Immature natural killer cell (primary cell): ENCODE data around the gene XAB2. TPM values are rescaled to one million over a fixed set of nuclear protein-coding genes. Genes with fewer than 3 reads are reported as not detected.

Experiments
- DNase-seq, 3 donors: peaks; one replicate each; pipeline ENCODE4 v3.0.0; 2022; ENCODE audit warnings: mixed read lengths in 1 of 3
- H3K27ac Mint-ChIP-seq, 6 donors: one replicate each; pipeline ENCODE4 v1.8.0; 2020; ENCODE audit warnings: mixed read lengths in 6 of 6, mild to moderate bottlenecking in 5 of 6, inconsistent platforms in 4 of 6, moderate library complexity in 3 of 6
- H3K27me3 Mint-ChIP-seq, 3 donors: one replicate each; pipeline ENCODE4 v1.8.0; 2020 to 2021; ENCODE audit warnings: low read depth in 3 of 3, mild to moderate bottlenecking in 3 of 3, mixed read lengths in 3 of 3, moderate library complexity in 3 of 3, inconsistent platforms in 1 of 3
- H3K36me3 Mint-ChIP-seq, 3 donors: one replicate each; pipeline ENCODE4 v1.8.0; 2020; ENCODE audit warnings: mixed read lengths in 3 of 3, inconsistent platforms in 2 of 3, mild to moderate bottlenecking in 2 of 3
- H3K4me1 Mint-ChIP-seq, 2 donors: one replicate each; pipeline ENCODE4 v1.8.0; 2020; ENCODE audit warnings: inconsistent platforms in 2 of 2, mild to moderate bottlenecking in 2 of 2, mixed read lengths in 2 of 2, moderate library complexity in 1 of 2
- H3K4me3 Mint-ChIP-seq, 5 donors: one replicate each; pipeline ENCODE4 v1.8.0; 2020; ENCODE audit warnings: mild to moderate bottlenecking in 5 of 5, mixed read lengths in 5 of 5, inconsistent platforms in 3 of 5, moderate library complexity in 3 of 5
- H3K9me3 Mint-ChIP-seq, 6 donors: one replicate each; pipeline ENCODE4 v1.8.0; 2020; ENCODE audit warnings: mild to moderate bottlenecking in 6 of 6, mixed read lengths in 6 of 6, inconsistent platforms in 4 of 6, moderate library complexity in 3 of 6
- polyA plus RNA-seq, 3 donors: library from polyadenylated mRNA; unstranded; fragments of 300-500 nt; fragmentation: Illumina TruSeq; gene quantifications; one replicate each; pipeline ENCODE4 v1.2.3, GENCODE V29; 2021

XAB2 gene
- polyA plus RNA-seq, 3 donors from 2014 or later = 5.5 to 13.3 (median 12.4) TPM

DNA sequence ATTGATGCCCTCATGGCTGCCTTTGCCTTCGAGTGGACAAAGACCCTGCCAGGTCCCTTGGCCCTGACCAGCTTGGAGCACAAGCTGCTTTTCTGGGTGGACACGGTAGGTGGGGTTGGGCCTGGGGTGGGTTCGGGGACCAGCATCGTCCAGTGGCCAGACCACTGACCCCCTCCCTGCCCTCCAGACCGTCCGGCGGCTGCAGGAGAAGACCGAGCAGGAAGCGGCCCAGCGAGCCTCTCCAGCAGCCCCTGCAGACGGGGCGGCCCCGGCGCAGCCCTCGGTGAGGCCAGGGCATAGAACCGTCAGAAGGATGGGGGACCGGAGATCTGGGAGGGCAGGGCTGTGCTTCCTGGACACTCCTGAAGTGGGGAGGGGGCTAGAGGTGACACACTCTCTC, 23.1 kb downstream of the XAB2 start:
- H3K36me3 Mint-ChIP-seq = no peaks in the 10 kb centered on the region
- no peak for DNase-seq
- no peak overlapping the region for H3K27ac Mint-ChIP-seq
- no peaks in the 10 kb centered on the region for H3K4me1 Mint-ChIP-seq
- no peaks in the 10 kb centered on the region for H3K9me3 Mint-ChIP-seq
- peaks cover 0 to 4% (median 2%) of the 10 kb centered on the region in 3 donors for H3K27me3 Mint-ChIP-seq
- H3K4me3 Mint-ChIP-seq = no peak overlapping the region

DNA sequence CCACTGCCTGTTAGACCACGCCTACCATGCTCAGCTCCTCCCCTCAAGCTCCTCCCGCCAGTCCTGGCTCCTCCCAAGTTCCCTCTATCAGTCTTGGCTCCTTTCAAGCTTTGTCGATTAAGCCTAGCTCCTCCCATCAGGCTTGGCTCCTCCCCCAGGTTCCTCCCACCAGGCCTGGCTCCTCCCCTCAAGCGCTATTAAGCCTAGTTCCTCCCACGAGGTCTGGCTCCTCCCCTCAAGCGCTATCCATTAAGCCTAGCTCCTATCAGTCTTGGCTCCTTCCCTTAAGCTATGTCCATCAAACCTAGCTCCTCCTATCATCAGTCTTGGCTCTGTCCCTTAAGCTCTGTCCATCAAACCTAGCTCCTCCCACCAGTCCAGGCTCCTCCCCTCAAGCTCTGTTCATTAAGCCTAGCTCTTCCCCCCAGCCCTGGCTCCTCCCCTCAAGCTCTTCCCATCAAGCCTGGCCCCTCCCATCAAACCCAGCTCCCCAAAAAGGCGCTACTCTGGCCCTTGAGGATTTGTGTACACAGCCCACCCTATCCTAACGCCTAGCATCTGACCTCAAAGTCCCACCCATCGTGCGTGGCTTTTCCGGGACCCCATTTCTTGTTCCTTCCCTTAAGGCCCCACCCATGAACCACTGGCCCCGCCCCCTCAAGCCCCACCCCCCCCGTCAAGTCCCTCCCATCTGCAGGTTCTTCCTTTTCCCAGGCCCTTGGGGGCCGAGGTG, 23.7 kb downstream of the XAB2 start:
- Mint-ChIP-seq H3K27me3 (peaks cover 0 to 4% (median 4%) of the 10 kb centered on the region in 3 donors), H3K9me3 (no peaks in the 10 kb centered on the region), H3K4me1 (no peaks in the 10 kb centered on the region), H3K4me3 (no peak overlapping the region), H3K27ac (no peak overlapping the region), H3K36me3 (no peaks in the 10 kb centered on the region)
- DNase-seq = no peak

DNA sequence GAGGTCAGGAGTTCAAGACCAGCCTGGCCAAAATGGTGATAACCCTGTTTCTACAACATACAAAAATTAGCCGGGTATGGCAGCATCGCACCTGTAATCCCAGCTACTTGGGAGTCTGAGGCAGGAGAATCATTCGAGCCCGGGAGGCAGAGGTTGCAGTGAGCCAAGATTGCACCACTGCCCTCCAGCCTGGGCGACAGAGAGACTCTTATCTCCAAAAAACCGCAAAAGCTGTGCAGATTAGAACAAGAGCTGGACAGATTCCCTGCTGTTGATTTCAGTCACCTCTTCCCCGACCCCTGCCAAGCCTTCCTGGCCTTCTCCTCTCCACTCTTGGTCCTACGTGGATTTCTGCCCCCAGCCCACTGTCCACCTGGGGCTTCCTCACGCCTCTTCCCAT, 25.4 kb downstream of the XAB2 start:
- H3K4me3 Mint-ChIP-seq = no peak overlapping the region
- H3K4me1 Mint-ChIP-seq = no peaks in the 10 kb centered on the region
- peaks cover 0 to 5% (median 4%) of the 10 kb centered on the region in 3 donors for H3K27me3 Mint-ChIP-seq

DNA sequence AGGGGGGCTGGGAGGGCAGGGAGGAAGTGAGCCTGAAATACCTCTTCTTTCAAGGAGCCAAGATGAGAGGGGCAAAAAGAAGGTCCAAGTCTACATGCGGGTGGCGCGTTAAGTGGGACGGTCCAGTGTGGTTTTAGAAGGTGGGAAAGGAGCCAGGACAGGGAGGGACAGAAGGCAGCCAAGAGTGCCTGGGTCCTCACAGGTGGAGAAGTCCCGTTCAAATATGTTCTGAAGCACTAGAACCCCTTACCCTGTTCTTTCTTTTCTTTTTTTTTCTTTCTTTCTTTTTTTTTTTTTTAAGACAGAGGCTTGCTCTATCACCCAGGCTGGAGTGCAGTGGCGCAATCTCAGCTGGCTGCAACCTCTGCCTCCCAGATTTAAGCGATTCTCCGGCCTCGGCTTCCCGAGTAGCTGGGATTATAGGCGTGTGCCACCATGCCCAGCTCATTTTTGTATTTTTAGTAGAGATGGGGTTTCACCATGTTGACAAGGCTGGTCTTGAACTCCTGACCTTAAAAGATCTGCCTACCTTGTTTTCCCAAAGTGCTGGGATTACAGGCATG, 26.3 kb downstream of the XAB2 start:
- no peak overlapping the region for H3K4me3 Mint-ChIP-seq
- H3K9me3 Mint-ChIP-seq = no peaks in the 10 kb centered on the region
- no peak overlapping the region for H3K27ac Mint-ChIP-seq
- H3K36me3 Mint-ChIP-seq = no peaks in the 10 kb centered on the region
- no peak for DNase-seq
- H3K27me3 Mint-ChIP-seq = peaks cover 4 to 10% (median 4%) of the 10 kb centered on the region in 3 donors
- no peaks in the 10 kb centered on the region for H3K4me1 Mint-ChIP-seq

More for the DNA sequence above, 25.4 kb downstream of the XAB2 start:
- Mint-ChIP-seq H3K36me3 (no peaks in the 10 kb centered on the region), H3K27ac (peak overlapping the region in 1 of 6 donors; percentile 39), H3K9me3 (no peaks in the 10 kb centered on the region)
- no peak for DNase-seq

DNA sequence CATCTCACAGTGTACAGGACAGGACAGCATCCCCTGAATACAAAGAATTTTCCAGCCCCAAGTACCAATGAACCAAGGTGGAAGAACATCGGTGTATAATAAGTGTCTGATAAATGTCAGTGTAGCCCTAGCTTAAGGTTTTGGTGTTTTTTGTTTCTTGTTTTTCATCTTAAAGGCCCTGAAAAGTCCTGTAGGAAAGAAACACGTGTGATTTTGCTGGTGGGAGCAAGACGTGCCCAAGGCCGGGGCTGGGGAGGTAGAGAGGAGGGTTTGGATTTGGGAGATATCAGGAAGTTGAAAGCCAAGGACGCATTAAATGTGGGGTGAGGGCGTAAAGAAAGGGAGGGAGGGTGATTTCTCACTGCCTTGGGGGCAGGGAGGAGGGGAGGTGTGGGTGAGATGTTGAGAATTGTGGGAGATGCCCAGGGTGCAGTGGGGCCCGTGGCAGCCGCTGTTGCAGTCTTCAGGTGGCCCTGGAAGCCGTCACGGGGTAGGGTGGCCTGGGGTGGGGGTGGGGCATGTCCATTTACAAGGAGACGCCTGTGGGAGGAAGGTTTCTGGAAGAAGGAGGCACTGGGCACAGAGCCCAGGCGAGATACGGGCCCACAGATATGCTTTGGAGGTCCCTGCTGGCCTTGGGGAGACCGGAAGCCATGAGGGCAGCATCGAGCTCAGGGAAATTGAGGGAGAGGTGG, 27.0 kb downstream of the XAB2 start:
- no peak overlapping the region for H3K27ac Mint-ChIP-seq
- peaks cover 5 to 14% (median 7%) of the 10 kb centered on the region in 3 donors for H3K27me3 Mint-ChIP-seq
- H3K9me3 Mint-ChIP-seq = no peaks in the 10 kb centered on the region

DNA sequence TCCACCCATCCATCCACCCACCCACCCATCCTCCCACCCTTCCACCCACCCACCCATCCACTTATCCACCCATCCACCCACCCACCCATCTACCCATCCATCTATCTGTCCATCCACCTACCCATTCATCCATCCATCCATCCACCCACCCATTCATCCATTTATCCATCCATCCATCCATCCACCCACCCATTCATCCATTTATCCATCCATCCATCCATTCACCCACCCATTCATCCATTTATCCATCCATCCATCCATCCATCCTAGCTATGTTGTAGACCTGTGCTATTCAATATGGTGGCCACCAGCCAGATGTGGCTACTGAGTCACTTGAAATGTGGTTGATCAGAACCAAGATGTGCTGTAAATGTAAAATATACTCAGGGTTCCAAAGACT, 28.6 kb downstream of the XAB2 start:
- Mint-ChIP-seq H3K9me3 (no peaks in the 10 kb centered on the region), H3K4me1 (peaks cover 0 to 3% of the 10 kb centered on the region in 2 donors)

More for the DNA sequence above, 27.0 kb downstream of the XAB2 start:
- Mint-ChIP-seq H3K4me1 (no peaks in the 10 kb centered on the region), H3K4me3 (no peak overlapping the region), H3K36me3 (no peaks in the 10 kb centered on the region)
- DNase-seq = no peak

DNA sequence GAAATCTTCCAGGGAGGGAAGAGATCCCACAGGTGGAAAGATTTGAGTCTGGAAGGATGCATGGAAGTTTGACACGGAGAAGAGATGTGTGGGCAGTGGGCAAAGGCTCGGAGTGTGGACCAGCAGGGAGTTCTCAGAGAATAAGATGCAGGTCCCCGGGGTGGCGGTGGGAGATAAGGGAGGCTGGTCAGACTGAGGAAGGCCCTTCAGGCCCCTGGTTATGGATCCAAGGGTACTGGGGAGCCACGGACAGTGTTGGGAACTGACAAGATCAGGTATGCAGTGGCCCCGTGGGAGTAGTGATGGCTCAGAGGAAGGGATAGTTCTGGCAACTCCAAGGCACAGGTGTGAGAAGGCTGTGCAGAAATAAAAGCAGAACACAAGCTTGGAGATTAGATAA, 31.2 kb downstream of the XAB2 start:
- Mint-ChIP-seq H3K36me3 (peaks cover 0 to 3% (median 0%) of the 10 kb centered on the region in 3 donors), H3K9me3 (no peaks in the 10 kb centered on the region), H3K4me1 (peaks cover 6 to 9% of the 10 kb centered on the region in 2 donors), H3K27ac (no peak overlapping the region), H3K27me3 (peaks cover 7 to 23% (median 21%) of the 10 kb centered on the region in 3 donors), H3K4me3 (peak overlapping the region in 1 of 5 donors; percentile 13)
- DNase-seq = no peak

More for the DNA sequence above, 28.6 kb downstream of the XAB2 start:
- H3K27ac Mint-ChIP-seq = no peak overlapping the region
- H3K27me3 Mint-ChIP-seq = peaks cover 5 to 18% (median 9%) of the 10 kb centered on the region in 3 donors
- no peak overlapping the region for H3K4me3 Mint-ChIP-seq
- H3K36me3 Mint-ChIP-seq = no peaks in the 10 kb centered on the region
- DNase-seq = no peak

DNA sequence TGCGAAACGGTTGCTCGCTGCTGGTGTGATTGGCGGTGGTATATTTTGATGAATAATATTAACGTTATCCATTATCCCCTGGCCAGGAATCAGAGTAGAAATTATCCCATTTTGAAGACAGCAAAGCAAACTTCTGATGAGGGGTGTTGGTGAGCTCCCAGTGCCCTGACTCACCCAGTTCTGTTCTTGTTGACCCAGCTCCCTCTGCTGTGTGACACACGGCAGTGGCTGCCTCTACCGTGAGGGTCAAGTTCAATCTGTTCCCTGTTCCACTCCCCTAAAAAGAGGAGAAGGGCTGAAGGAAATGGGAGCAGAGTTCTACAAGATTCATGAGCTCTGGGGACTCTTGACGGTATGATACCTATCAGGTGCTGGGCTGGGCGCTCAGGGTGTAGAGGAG, 31.7 kb downstream of the XAB2 start:
- peaks cover 0 to 3% (median 0%) of the 10 kb centered on the region in 3 donors for H3K36me3 Mint-ChIP-seq
- H3K4me1 Mint-ChIP-seq = peaks cover 6 to 9% of the 10 kb centered on the region in 2 donors
- peak overlapping the region in 3 of 5 donors; percentile 48 to 64 (median 58) for H3K4me3 Mint-ChIP-seq
- no peak for DNase-seq
- H3K9me3 Mint-ChIP-seq = no peaks in the 10 kb centered on the region
- no peak overlapping the region for H3K27ac Mint-ChIP-seq
- H3K27me3 Mint-ChIP-seq = peaks cover 7 to 24% (median 22%) of the 10 kb centered on the region in 3 donors

DNA sequence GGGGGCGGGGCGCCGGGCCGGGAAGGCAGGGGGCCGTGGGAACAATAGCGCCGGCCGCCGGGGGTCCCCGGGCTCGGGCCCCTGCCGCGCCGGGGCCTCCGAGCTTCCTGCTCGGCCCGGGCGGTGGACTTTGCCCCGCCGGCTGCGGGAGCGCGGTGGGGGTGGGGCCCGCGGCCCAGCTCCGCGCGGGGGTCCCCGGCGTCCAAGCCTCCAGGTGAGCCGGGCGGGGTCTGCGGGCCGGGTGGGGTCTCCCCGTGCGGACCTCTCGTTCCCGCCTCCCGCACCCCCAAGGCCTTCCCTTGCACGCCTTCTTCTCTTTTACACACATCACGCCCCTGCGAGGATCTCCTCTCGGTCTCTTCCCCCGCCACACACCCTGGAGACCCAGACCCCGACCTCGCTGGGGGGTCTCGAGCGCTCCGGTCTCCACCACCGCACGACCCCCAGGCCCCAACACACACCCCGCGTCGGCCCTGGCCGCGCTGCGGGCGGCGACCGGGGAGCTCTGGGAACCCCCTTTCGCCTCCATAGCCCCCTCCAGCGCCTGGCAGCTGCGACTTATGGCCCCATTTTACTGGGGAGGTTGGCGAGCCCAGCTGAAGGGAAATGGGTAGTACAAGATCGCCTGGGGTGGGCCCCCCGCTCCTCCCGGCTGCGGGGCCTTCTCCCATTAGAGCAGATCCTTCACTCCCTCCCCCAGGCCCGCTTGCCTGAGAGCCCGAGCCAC, 33.0 kb downstream of the XAB2 start:
- Mint-ChIP-seq H3K27ac (no peak overlapping the region), H3K36me3 (peaks cover 0 to 3% (median 0%) of the 10 kb centered on the region in 3 donors), H3K27me3 (peaks cover 7 to 24% (median 20%) of the 10 kb centered on the region in 3 donors), H3K4me3 (peak overlapping the region in 4 of 5 donors; percentile 20 to 68 (median 50)), H3K4me1 (peaks cover 6 to 9% of the 10 kb centered on the region in 2 donors), H3K9me3 (no peaks in the 10 kb centered on the region)
- no peak for DNase-seq

DNA sequence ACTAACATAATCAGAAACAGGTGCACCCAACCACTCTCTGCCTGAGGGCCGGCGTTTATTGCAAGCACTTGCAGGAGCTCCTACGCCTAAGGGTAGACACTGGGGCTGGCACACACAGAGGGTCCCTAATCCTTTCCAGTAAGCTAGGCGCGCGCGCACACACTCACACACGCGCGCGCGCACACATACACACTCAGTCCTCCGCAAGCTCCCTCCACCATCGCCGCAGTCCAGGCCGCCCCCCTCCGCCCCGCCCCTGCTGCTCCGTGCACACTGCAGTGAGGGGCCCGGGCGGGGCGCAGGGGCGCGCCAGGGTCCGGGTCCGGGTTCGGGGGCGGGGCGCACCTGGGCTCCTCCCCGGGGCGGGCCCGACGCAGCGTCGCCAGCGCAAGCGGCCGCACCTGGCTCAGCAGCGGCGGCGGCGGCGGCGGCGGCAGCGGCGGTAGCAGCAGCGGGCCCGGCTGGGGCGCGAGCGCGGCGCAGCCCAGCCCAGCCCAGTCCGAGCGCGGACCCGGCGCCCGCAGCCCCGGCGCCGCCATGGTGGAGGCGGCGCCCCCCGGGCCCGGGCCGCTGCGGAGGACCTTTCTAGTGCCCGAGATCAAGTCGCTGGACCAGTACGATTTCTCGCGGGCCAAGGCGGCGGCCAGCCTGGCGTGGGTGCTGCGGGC, 33.7 kb downstream of the XAB2 start, which contains the start of gene CAMSAP3:
TSS of gene CAMSAP3 (plus strand) at position 398 of the 668 bp plus-strand sequence. CDS start at position 538, 140 bp downstream.
- peak within 1 kb of the TSS; percentile 48 to 75 (median 65) for H3K4me3 Mint-ChIP-seq
- peak in 1 of 3 donors; percentile 21 for DNase-seq
- peaks cover 6 to 9% of the 10 kb centered on the region in 2 donors for H3K4me1 Mint-ChIP-seq
- no peaks in the 10 kb centered on the region for H3K9me3 Mint-ChIP-seq
- H3K27me3 Mint-ChIP-seq = peaks cover 10 to 27% (median 20%) of the 10 kb centered on the region in 3 donors
- no peak within 1 kb of the TSS for H3K27ac Mint-ChIP-seq
- H3K36me3 Mint-ChIP-seq = peaks cover 0 to 3% (median 0%) of the 10 kb centered on the region in 3 donors

DNA sequence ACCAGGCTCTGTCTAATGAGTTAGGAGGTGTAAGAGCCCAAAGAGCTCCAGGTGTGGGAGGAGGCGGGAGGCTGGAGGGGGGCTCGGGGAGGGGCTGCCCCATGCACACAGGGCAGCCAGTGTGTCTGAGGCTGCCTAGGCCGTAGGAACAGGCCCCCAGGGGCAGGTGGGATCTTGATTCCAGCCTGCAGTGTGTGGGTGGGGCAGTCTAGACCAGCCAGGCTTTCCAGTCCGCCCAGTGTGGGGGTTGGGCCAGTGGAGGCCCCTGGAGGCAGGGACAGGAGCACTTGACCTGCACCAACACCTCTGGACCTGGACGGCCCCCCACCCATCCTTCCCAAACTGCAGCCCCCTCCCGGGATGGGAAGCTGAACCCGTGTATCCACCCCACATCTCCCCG, 39.1 kb downstream of the XAB2 start:
- H3K4me1 Mint-ChIP-seq = peaks cover 4% of the 10 kb centered on the region in 2 donors
- H3K27ac Mint-ChIP-seq = no peak overlapping the region
- no peak overlapping the region for H3K4me3 Mint-ChIP-seq
- H3K27me3 Mint-ChIP-seq = peaks cover 5 to 16% (median 12%) of the 10 kb centered on the region in 3 donors
- H3K9me3 Mint-ChIP-seq = no peaks in the 10 kb centered on the region
- peaks cover 0 to 3% (median 0%) of the 10 kb centered on the region in 3 donors for H3K36me3 Mint-ChIP-seq
- DNase-seq = no peak

DNA sequence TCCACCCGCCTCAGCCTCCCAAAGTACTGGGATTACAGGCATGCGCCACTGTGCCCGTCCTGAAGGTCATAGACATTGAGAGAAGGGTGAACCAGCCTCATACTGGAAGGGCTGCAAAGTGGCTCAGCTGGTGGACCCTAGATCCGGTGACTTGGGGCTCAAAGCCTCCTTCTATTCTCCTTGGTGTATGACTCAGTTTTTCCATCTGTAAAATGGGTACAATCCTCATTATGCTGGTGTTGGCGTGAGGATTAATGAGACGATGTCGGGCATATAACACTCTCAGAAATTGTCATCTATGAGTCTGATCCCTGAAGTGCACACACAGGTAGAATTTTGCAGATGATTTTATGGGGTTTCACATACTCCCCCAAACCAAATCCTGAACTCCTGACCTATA, 39.5 kb downstream of the XAB2 start:
- Mint-ChIP-seq H3K36me3 (no peaks in the 10 kb centered on the region), H3K4me3 (no peak overlapping the region), H3K27ac (no peak overlapping the region), H3K27me3 (peaks cover 3 to 16% (median 10%) of the 10 kb centered on the region in 3 donors), H3K9me3 (no peaks in the 10 kb centered on the region), H3K4me1 (peaks cover 0 to 2% of the 10 kb centered on the region in 2 donors)
- DNase-seq = no peak

DNA sequence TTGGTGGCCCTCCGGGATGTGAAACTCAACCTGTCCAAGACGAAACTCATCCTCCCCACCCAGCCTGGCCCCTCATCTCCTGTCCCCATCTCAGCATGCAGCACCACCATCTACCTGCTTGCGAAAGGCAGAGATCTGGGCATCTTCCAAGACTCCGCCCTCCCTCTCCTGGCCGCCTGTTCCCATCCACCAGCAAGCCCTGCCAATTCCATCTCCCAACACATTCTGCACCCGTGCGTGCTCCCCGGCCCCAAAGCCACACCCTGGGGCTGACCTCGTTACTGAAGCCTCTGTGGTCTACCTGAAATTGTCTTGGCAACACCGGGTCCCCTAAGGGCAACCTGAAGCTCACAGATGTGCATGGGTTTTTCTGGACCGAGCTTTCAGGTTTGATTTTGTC, 46.9 kb downstream of the XAB2 start:
- Mint-ChIP-seq H3K27ac (no peak overlapping the region), H3K4me1 (no peaks in the 10 kb centered on the region), H3K9me3 (no peaks in the 10 kb centered on the region), H3K27me3 (peaks cover 3 to 4% (median 3%) of the 10 kb centered on the region in 3 donors), H3K36me3 (no peaks in the 10 kb centered on the region), H3K4me3 (no peak overlapping the region)
- DNase-seq = no peak
